ENCODE measurements around the gene CLUH.

- TF ChIP-seq CTCF (IDR thresholded peaks at IDR 0.05): no peak
- TF ChIP-seq POLR2A (IDR thresholded peaks at IDR 0.05): no peak
- TF ChIP-seq POLR2AphosphoS5 (IDR thresholded peaks at IDR 0.05): no peak
- no peak for TF ChIP-seq EP300 (IDR thresholded peaks at IDR 0.05)
These were observed 8.3 kb upstream of the CLUH start for GRCh38 chr17:2719861-2720260.

Measured in gastroesophageal sphincter (tissue), 3 donors.